HCT116 (cell line): Measurements from ENCODE around the gene KLK1. TPM values are rescaled to one million over a fixed set of nuclear protein-coding genes. Genes with fewer than 3 reads are reported as not detected.

ENCODE experiments used
- ATAC-seq: fragments of 200-7000 bp; cut with Tn5 transposase; 2 replicates; pipeline ENCODE4 v1.9.1; 2020; ENCODE audit warnings: mild to moderate bottlenecking, moderate library complexity
- BruUV-seq: library from RNA; stranded (reverse); fragments of 400-500 nt; replicated peaks from 2 replicates; lab custom pipeline; 2021; lab: Mats Ljungman, UMichigan
- CTCF ChIA-PET: fragments of 300-600 bp; sonication (Branson Sonifier 250); formaldehyde crosslinking; loops from one replicate; lab custom pipeline; 2021; ENCODE audit warnings: antibody characterized with exemption; lab: Charles Lee
- POLR2A ChIA-PET: fragments of 300-600, 350-600 bp; sonication (Branson Sonifier 250); formaldehyde crosslinking; loops from one replicate; lab custom pipeline; 2021; ENCODE audit warnings: antibody characterized with exemption; lab: Charles Lee
- RAD21 ChIA-PET, 2 experiments: fragments of 300-600 bp; sonication (Branson Sonifier 250); formaldehyde crosslinking; loops; one replicate each; lab custom pipeline; 2023; ENCODE audit warnings: low total read pairs in 2 of 2; ENCODE audit not compliant: uncharacterized antibody in 2 of 2, unreplicated experiment in 2 of 2, low non-redundant PET in 1 of 2; lab: Charles Lee
- DNase-seq: peaks from one replicate; pipeline ENCODE4 v3.0.0-alpha.2; 2010; ENCODE audit warnings: low read depth, low spot score
- H2AFZ ChIP-seq: fragments of 200-600 bp; shearing (Covaris generic), sonication (generic); 2 replicates; pipeline ENCODE4 v1.6.1; 2017; ENCODE audit warnings: low read depth, mixed run types, mixed read lengths, antibody characterized with exemption, low read length; ENCODE audit not compliant: poor library complexity, severe bottlenecking
- H3K27ac ChIP-seq: 2 replicates; pipeline ENCODE4 v1.5.1; 2012; ENCODE audit warnings: low read depth, low read length
- H3K27me3 ChIP-seq: fragments of 200-600 bp; sonication (generic); 2 replicates; pipeline ENCODE4 v1.6.1; 2016; ENCODE audit warnings: mixed run types, low read length, mixed read lengths; ENCODE audit not compliant: insufficient read depth
- H3K36me3 ChIP-seq, 2 experiments: fragments of 200-500 bp in 1 of 2; fragments of 200-600 bp in 1 of 2; sonication (Bioruptor generic) in 1 of 2; sonication (generic) in 1 of 2; 2 replicates each; pipeline versions ENCODE4 v1.5.1 to v1.6.1; 2014 to 2016; ENCODE audit warnings: low read length in 2 of 2, inconsistent platforms in 1 of 2, mixed read lengths in 1 of 2, mixed run types in 1 of 2; ENCODE audit not compliant: insufficient read depth in 2 of 2, control insufficient read depth in 1 of 2
- H3K4me1 ChIP-seq, 2 experiments: fragments of 200-600 bp in 1 of 2; sonication (generic) in 1 of 2; 2 replicates each; pipeline versions ENCODE4 v1.5.1 to v1.6.1; 2012 to 2017; ENCODE audit warnings: low read length in 2 of 2, inconsistent platforms in 1 of 2, mild to moderate bottlenecking in 1 of 2, mixed read lengths in 1 of 2, mixed run types in 1 of 2, moderate library complexity in 1 of 2; ENCODE audit not compliant: insufficient read depth in 2 of 2, control insufficient read depth in 1 of 2
- H3K4me2 ChIP-seq: fragments of 200-600 bp; sonication (generic); 2 replicates; pipeline ENCODE4 v1.6.1; 2017; ENCODE audit warnings: mixed run types, low read length, mixed read lengths
- H3K4me3 ChIP-seq, 2 experiments: fragments of 200-600 bp in 1 of 2; sonication (generic) in 1 of 2; replicated peaks in 1 of 2; 2 replicates each; pipeline ENCODE4 v1.5.1; 2011 to 2016; ENCODE audit warnings: low read length in 2 of 2, control low read depth in 1 of 2, low read depth in 1 of 2, mild to moderate bottlenecking in 1 of 2, mixed read lengths in 1 of 2, mixed run types in 1 of 2
- H3K79me2 ChIP-seq: fragments of 200-600 bp; sonication (generic); 2 replicates; pipeline ENCODE4 v1.6.1; 2017; ENCODE audit warnings: mild to moderate bottlenecking, mixed run types, low read length, moderate library complexity, mixed read lengths; ENCODE audit not compliant: insufficient read depth
- H3K9ac ChIP-seq: fragments of 200-600 bp; sonication (generic); 2 replicates; pipeline ENCODE4 v1.6.1; 2016; ENCODE audit warnings: low read length, mixed read lengths
- H3K9me2 ChIP-seq: fragments of 200-600 bp; sonication (generic), shearing (Covaris generic); 2 replicates; pipeline ENCODE4 v1.6.1; 2017; ENCODE audit warnings: mixed run types, mild to moderate bottlenecking, moderate library complexity; ENCODE audit not compliant: insufficient read depth
- H3K9me3 ChIP-seq, 2 experiments: fragments of 200-500 bp in 1 of 2; fragments of 200-600 bp in 1 of 2; sonication (Bioruptor generic) in 1 of 2; sonication (generic) in 1 of 2; 2 replicates each; pipeline ENCODE4 v1.6.1; 2014 to 2017; ENCODE audit warnings: low read length in 2 of 2, mixed read lengths in 2 of 2, inconsistent platforms in 1 of 2, low read depth in 1 of 2, mild to moderate bottlenecking in 1 of 2, mixed run types in 1 of 2, moderate library complexity in 1 of 2; ENCODE audit not compliant: control insufficient read depth in 1 of 2, insufficient read depth in 1 of 2
- H4K20me1 ChIP-seq: fragments of 200-600 bp; sonication (generic), shearing (Covaris generic); 2 replicates; pipeline ENCODE4 v1.6.1; 2017; ENCODE audit warnings: mixed run types, mild to moderate bottlenecking, moderate library complexity; ENCODE audit not compliant: insufficient read depth
- CBX3 ChIP-seq: IDR thresholded peaks from 2 replicates; pipeline ENCODE4 v1.6.1; 2012; ENCODE audit warnings: low read depth
- EGR1 ChIP-seq: IDR thresholded peaks from 2 replicates; pipeline ENCODE4 v1.6.1; 2012; ENCODE audit warnings: low read depth
- EZH2 ChIP-seq: fragments of 200-600 bp; sonication (generic); IDR thresholded peaks from 2 replicates; pipeline ENCODE4 v1.6.1; 2017; ENCODE audit warnings: antibody characterized with exemption, mixed run types
- EZH2phosphoT487 ChIP-seq: fragments of 200-600 bp; IDR thresholded peaks from 2 replicates; pipeline ENCODE4 v1.6.1; 2018; ENCODE audit warnings: antibody characterized with exemption, borderline replicate concordance
- FOSL1 ChIP-seq: IDR thresholded peaks from 2 replicates; pipeline ENCODE4 v1.6.1; 2012; ENCODE audit warnings: low read depth
- JUND ChIP-seq: IDR thresholded peaks from 2 replicates; pipeline ENCODE4 v1.6.1; 2012
- POLR2A ChIP-seq: IDR thresholded peaks from 2 replicates; pipeline ENCODE4 v1.7.0; 2011; ENCODE audit warnings: borderline replicate concordance; ENCODE audit not compliant: insufficient read depth, insufficient read length; ENCODE audit errors: extremely low read depth
- POLR2AphosphoS5 ChIP-seq: IDR thresholded peaks from 2 replicates; pipeline ENCODE4 v1.6.1; 2011; ENCODE audit warnings: mild to moderate bottlenecking, low read depth, low read length, moderate library complexity
- RAD21 ChIP-seq: IDR thresholded peaks from 2 replicates; pipeline ENCODE4 v1.6.1; 2012; ENCODE audit warnings: low read depth, mild to moderate bottlenecking
- SIN3A ChIP-seq: IDR thresholded peaks from 2 replicates; pipeline ENCODE4 v1.6.1; 2012; ENCODE audit warnings: low read depth
- TCF7L2 ChIP-seq: IDR thresholded peaks from 2 replicates; pipeline ENCODE4 v1.7.0; 2011; ENCODE audit warnings: borderline replicate concordance, inconsistent platforms; ENCODE audit not compliant: insufficient read depth, insufficient read length; ENCODE audit errors: extremely low read depth
- YY1 ChIP-seq: IDR thresholded peaks from 2 replicates; pipeline ENCODE4 v1.6.1; 2011; ENCODE audit warnings: low read length, low read depth, moderate library complexity, mild to moderate bottlenecking; ENCODE audit not compliant: insufficient replicate concordance; ENCODE audit errors: extremely low read depth
- ZFX ChIP-seq: fragments of 450-650 bp; IDR thresholded peaks from 2 replicates; pipeline ENCODE4 v1.6.1; 2017
- ZNF274 ChIP-seq: fragments of 200-500 bp; sonication (Bioruptor generic); IDR thresholded peaks from 2 replicates; pipeline ENCODE4 v1.6.1; 2014; ENCODE audit warnings: mild to moderate bottlenecking, low read depth, low read length, inconsistent platforms
- intact Hi-C: fragments of 100-400 bp; cut with micrococcal nuclease; formaldehyde crosslinking; loops from 2 replicates; pipeline ENCODE4 v1.10.0; 2022
- total RNA-seq: library from RNA; stranded (reverse); gene quantifications from one replicate; pipeline ENCODE4 v1.2.1, GENCODE V29; 2021; ENCODE audit not compliant: unreplicated experiment
- TF ChIP-seq, protein P1 (sequence below): IDR thresholded peaks from 2 replicates; pipeline ENCODE4 v1.6.1; 2012

KLK1 gene
- total RNA-seq, 1 experiment from 2014 or later = 3.3 TPM

- H3K27ac ChIP-seq = no peak within 1 kb of the TSS
- ChIA-PET POLR2A (no interaction called here), CTCF (no interaction called here), RAD21 (no interaction called here)
- TF ChIP-seq EZH2 (no peak), ZFX (no peak), ZNF274 (no peak), SIN3A (no peak)
- H3K27me3 ChIP-seq = no peaks in the 10 kb centered on the region
- H3K36me3 ChIP-seq = no peaks in the 10 kb centered on the region
- H3K4me2 ChIP-seq = no peak within 1 kb of the TSS
- H2AFZ ChIP-seq = no peak within 1 kb of the TSS
- no peak for ATAC-seq
- no peaks in the 10 kb centered on the region for H3K9me2 ChIP-seq
- H4K20me1 ChIP-seq = no peaks in the 10 kb centered on the region
- H3K4me1 ChIP-seq = peaks cover 13 to 26% of the 10 kb centered on the region in 2 experiments
- H3K9me3 ChIP-seq = no peaks in the 10 kb centered on the region
- no peak within 1 kb of the TSS for H3K4me3 ChIP-seq
- intact Hi-C loops = no loop called here
- H3K9ac ChIP-seq = no peak within 1 kb of the TSS
- no TSS peak for BruUV-seq
- DNase-seq = no peak
- H3K79me2 ChIP-seq = no peaks in the 10 kb centered on the region
These were observed 9.7 kb upstream of the KLK1 start, which contains the start of gene KLK15 for GRCh38 chr19:50833117-50833801. KLK15 (minus strand) TSS chr19:50833574; CDS start chr19:50831492, 2,082 bp downstream.

GRCh38 chr19:50832666-50833065, 9.1 kb upstream of the KLK1 start:
- Histone ChIP-seq H3K9me2 (no peaks in the 10 kb centered on the region), H3K27me3 (no peaks in the 10 kb centered on the region), H3K4me1 (peaks cover 10 to 21% of the 10 kb centered on the region in 2 experiments), H3K9ac (no peak overlapping the region), H3K27ac (no peak overlapping the region), H3K79me2 (no peaks in the 10 kb centered on the region), H3K4me2 (no peak overlapping the region), H2AFZ (no peak overlapping the region), H3K36me3 (no peaks in the 10 kb centered on the region), H3K9me3 (no peaks in the 10 kb centered on the region), H3K4me3 (no peak overlapping the region), H4K20me1 (no peaks in the 10 kb centered on the region)
- ChIA-PET POLR2A (no interaction called here), CTCF (no interaction called here), RAD21 (no interaction called here)
- TF ChIP-seq EGR1 (no peak), EZH2 (no peak), TCF7L2 (no peak), EZH2phosphoT487 (no peak), JUND (no peak), FOSL1 (no peak), CBX3 (no peak), ZNF274 (no peak), POLR2A (no peak), POLR2AphosphoS5 (no peak), RAD21 (no peak), YY1 (no peak)
- TF ChIP-seq, protein P1, sequence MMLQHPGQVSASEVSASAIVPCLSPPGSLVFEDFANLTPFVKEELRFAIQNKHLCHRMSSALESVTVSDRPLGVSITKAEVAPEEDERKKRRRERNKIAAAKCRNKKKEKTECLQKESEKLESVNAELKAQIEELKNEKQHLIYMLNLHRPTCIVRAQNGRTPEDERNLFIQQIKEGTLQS = no peak
- intact Hi-C loops = no loop called here
- no TSS peak for BruUV-seq
- ATAC-seq (no peak), DNase-seq (no peak)
